PC-9 (cell line): Measurements from ENCODE around the gene LPO. TPM values are rescaled to one million over a fixed set of nuclear protein-coding genes. Genes with fewer than 3 reads are reported as not detected.

Experiments used
- BruUV-seq: library from RNA; stranded (reverse); fragments of 400-500 nt; replicated peaks from 2 replicates; lab custom pipeline; 2021; lab: Mats Ljungman, UMichigan
- CTCF ChIA-PET: fragments of 300-600 bp; sonication (Branson Sonifier 250); formaldehyde crosslinking; loops from one replicate; lab custom pipeline; 2022; ENCODE audit warnings: antibody characterized with exemption; lab: Charles Lee
- POLR2A ChIA-PET: fragments of 300-600 bp; sonication (Branson Sonifier 250); formaldehyde crosslinking; loops from one replicate; lab custom pipeline; 2022; ENCODE audit warnings: antibody characterized with exemption; ENCODE audit not compliant: unreplicated experiment; lab: Charles Lee
- DNase-seq, 2 experiments: peaks; one replicate each; pipeline versions ENCODE4 v3.0.0 to v3.0.0-alpha.2; 2015 to 2022; ENCODE audit warnings: mixed read lengths in 1 of 2
- H2AFZ ChIP-seq: fragments of 200-600 bp; sonication (generic); 2 replicates; pipeline ENCODE4 v1.8.1; 2017; ENCODE audit warnings: antibody characterized with exemption
- H3F3A ChIP-seq: fragments of 200-600 bp; sonication (generic); 2 replicates; pipeline ENCODE4 v1.8.1; 2017; ENCODE audit warnings: antibody characterized with exemption, mild to moderate bottlenecking, low read depth; ENCODE audit not compliant: insufficient read depth
- H3K27ac ChIP-seq: fragments of 200-600 bp; sonication (generic); 2 replicates; pipeline ENCODE4 v1.6.1; 2016; ENCODE audit warnings: mixed run types
- H3K27me3 ChIP-seq: fragments of 200-600 bp; sonication (generic); 2 replicates; pipeline ENCODE4 v1.6.1; 2016; ENCODE audit warnings: low read depth, mixed run types; ENCODE audit not compliant: insufficient read depth
- H3K36me3 ChIP-seq: fragments of 200-600 bp; sonication (generic); 2 replicates; pipeline ENCODE4 v1.6.1; 2016; ENCODE audit warnings: low read depth, mixed run types
- H3K4me1 ChIP-seq: fragments of 200-600 bp; sonication (generic); replicated peaks from 2 replicates; pipeline ENCODE4 v1.6.1; 2016; ENCODE audit warnings: mixed run types; ENCODE audit not compliant: insufficient read depth
- H3K4me2 ChIP-seq: fragments of 200-600 bp; sonication (generic); 2 replicates; pipeline ENCODE4 v1.6.1; 2017; ENCODE audit warnings: mixed run types
- H3K4me3 ChIP-seq: fragments of 200-600 bp; sonication (generic); 2 replicates; pipeline ENCODE4 v1.6.1; 2016; ENCODE audit warnings: mixed run types
- H3K79me2 ChIP-seq: fragments of 200-600 bp; sonication (generic); 2 replicates; pipeline ENCODE4 v1.6.1; 2017; ENCODE audit warnings: low read depth, mixed run types
- H3K9me2 ChIP-seq: fragments of 200-600 bp; sonication (generic); 2 replicates; pipeline ENCODE4 v1.8.1; 2017; ENCODE audit warnings: mild to moderate bottlenecking; ENCODE audit not compliant: insufficient read depth
- H3K9me3 ChIP-seq: fragments of 200-600 bp; sonication (generic); 2 replicates; pipeline ENCODE4 v1.8.1; 2016; ENCODE audit warnings: low read depth; ENCODE audit not compliant: insufficient read depth
- H4K20me1 ChIP-seq: fragments of 200-600 bp; sonication (generic); 2 replicates; pipeline ENCODE4 v1.8.1; 2017; ENCODE audit not compliant: insufficient read depth
- EZH2 ChIP-seq: fragments of 200-600 bp; sonication (generic); IDR thresholded peaks from 2 replicates; pipeline ENCODE4 v1.8.0; 2017; ENCODE audit warnings: antibody characterized with exemption, low read depth
- intact Hi-C: fragments of 100-400 bp; cut with micrococcal nuclease; formaldehyde crosslinking; loops from one replicate; pipeline ENCODE4 v1.10.0; 2022; ENCODE audit not compliant: unreplicated experiment
- total RNA-seq: library from RNA; stranded (reverse); gene quantifications from 2 replicates; pipeline ENCODE4 v1.2.3, GENCODE V29; 2021
- TF ChIP-seq, protein P1 (sequence below): fragments of 200-600 bp; sonication (generic); conservative IDR thresholded peaks from 2 replicates; pipeline ENCODE4 v1.6.1; 2017; ENCODE audit warnings: mixed run types, antibody characterized with exemption, mild to moderate bottlenecking, moderate library complexity

LPO gene
- total RNA-seq, 1 experiment from 2014 or later, result not detected

DNA sequence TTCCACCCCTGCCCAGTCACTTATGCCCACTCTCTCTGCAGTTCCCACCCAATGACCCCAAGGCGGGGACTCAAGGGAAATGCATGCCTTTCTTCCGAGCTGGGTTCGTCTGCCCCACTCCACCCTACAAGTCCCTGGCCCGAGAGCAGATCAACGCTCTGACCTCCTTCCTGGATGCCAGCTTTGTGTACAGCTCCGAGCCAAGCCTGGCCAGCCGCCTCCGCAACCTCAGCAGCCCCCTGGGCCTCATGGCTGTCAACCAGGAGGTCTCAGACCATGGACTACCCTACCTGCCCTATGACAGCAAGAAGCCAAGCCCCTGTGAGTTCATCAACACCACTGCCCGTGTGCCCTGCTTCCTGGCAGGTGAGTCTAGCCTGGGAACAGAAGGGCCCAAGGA lies 13.8 kb downstream of the LPO start:
- Histone ChIP-seq H3K9me2 (no peaks in the 10 kb centered on the region), H3K4me1 (no peaks in the 10 kb centered on the region), H3K9me3 (no peaks in the 10 kb centered on the region), H2AFZ (no peak overlapping the region), H3K27ac (no peak overlapping the region), H3K79me2 (no peaks in the 10 kb centered on the region), H3K4me2 (no peak overlapping the region), H4K20me1 (no peaks in the 10 kb centered on the region), H3F3A (no peaks in the 10 kb centered on the region), H3K36me3 (no peaks in the 10 kb centered on the region), H3K27me3 (peaks cover 84% of the 10 kb centered on the region), H3K4me3 (no peak overlapping the region)
- TF ChIP-seq, protein P1, sequence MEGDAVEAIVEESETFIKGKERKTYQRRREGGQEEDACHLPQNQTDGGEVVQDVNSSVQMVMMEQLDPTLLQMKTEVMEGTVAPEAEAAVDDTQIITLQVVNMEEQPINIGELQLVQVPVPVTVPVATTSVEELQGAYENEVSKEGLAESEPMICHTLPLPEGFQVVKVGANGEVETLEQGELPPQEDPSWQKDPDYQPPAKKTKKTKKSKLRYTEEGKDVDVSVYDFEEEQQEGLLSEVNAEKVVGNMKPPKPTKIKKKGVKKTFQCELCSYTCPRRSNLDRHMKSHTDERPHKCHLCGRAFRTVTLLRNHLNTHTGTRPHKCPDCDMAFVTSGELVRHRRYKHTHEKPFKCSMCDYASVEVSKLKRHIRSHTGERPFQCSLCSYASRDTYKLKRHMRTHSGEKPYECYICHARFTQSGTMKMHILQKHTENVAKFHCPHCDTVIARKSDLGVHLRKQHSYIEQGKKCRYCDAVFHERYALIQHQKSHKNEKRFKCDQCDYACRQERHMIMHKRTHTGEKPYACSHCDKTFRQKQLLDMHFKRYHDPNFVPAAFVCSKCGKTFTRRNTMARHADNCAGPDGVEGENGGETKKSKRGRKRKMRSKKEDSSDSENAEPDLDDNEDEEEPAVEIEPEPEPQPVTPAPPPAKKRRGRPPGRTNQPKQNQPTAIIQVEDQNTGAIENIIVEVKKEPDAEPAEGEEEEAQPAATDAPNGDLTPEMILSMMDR, result no peak
- TF ChIP-seq EZH2, result no peak
- no peak for DNase-seq
- POLR2A ChIA-PET, result no interaction called here
- no TSS peak for BruUV-seq
- intact Hi-C loops, result no loop called here
- CTCF ChIA-PET, result no interaction called here

DNA sequence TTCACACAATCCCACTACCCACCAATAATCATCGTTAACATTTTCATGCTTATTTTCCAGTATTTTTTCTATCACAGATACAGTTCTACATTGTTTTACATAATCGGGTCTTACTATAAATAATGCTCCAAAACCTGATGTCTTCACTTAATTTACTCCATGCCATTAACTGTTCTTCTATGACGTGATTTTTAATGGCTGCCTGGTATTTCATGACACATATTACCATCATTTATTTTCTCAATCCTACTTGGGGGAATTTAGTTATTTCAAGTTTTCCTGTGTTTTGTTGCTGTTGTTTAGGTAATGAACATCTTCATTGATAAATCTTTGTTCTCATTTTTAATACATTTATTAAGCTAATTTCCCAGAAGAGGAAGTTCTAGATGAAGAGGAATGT lies 14.7 kb downstream of the LPO start:
- H3K27me3 ChIP-seq, result peaks cover 85% of the 10 kb centered on the region
- no peak overlapping the region for H3K27ac ChIP-seq
- TF ChIP-seq EZH2, result no peak
- TF ChIP-seq, protein P1, result no peak
- no peaks in the 10 kb centered on the region for H3K4me1 ChIP-seq
- DNase-seq, result no peak
- H3K4me2 ChIP-seq, result no peak overlapping the region
- H3F3A ChIP-seq, result no peaks in the 10 kb centered on the region
- no peak overlapping the region for H3K4me3 ChIP-seq
- no peaks in the 10 kb centered on the region for H3K9me2 ChIP-seq
- H4K20me1 ChIP-seq, result no peaks in the 10 kb centered on the region
- no peaks in the 10 kb centered on the region for H3K9me3 ChIP-seq
- BruUV-seq, result no TSS peak
- no peak overlapping the region for H2AFZ ChIP-seq
- CTCF ChIA-PET, result no interaction called here
- POLR2A ChIA-PET, result no interaction called here
- no peaks in the 10 kb centered on the region for H3K36me3 ChIP-seq
- no peaks in the 10 kb centered on the region for H3K79me2 ChIP-seq
- intact Hi-C loops, result no loop called here

- H4K20me1 ChIP-seq, result no peaks in the 10 kb centered on the region
- H3F3A ChIP-seq, result no peaks in the 10 kb centered on the region
- no peaks in the 10 kb centered on the region for H3K79me2 ChIP-seq
- no peaks in the 10 kb centered on the region; the same call in 1 of the 2 replicates for H3K9me2 ChIP-seq
- no peak overlapping the region for H3K4me2 ChIP-seq
- no peak for DNase-seq
- H3K27me3 ChIP-seq, result peaks cover 85% of the 10 kb centered on the region
- ChIA-PET POLR2A (no interaction called here), CTCF (no interaction called here)
- no peaks in the 10 kb centered on the region for H3K36me3 ChIP-seq
- intact Hi-C loops, result no loop called here
- no peaks in the 10 kb centered on the region for H3K9me3 ChIP-seq
- H3K27ac ChIP-seq, result no peak overlapping the region
- BruUV-seq, result no TSS peak
- H3K4me3 ChIP-seq, result no peak overlapping the region
- TF ChIP-seq EZH2, result no peak
- TF ChIP-seq, protein P1, result no peak
- no peak overlapping the region for H2AFZ ChIP-seq
- no peaks in the 10 kb centered on the region for H3K4me1 ChIP-seq
These were observed 16.4 kb downstream of the LPO start for GRCh38 chr17:58254803-58255202.
